ENCODE measurements around the gene CDK15. TPM values are rescaled to one million over a fixed set of nuclear protein-coding genes. Genes with fewer than 3 reads are reported as not detected.

The CDK15 gene
- total RNA-seq, 2 donors from 2014 or later = 0.52 TPM; not detected in 1

GRCh38 chr2:201857326-201857725, 51.0 kb downstream of the CDK15 start:
- intact Hi-C loops (cut with DNase I) = no loop called here
- 85 to 88% methylated on average over 2 of the region's 2 CpGs for WGBS, 2 donors
- Histone ChIP-seq H3K27me3 (no peaks in the 10 kb centered on the region), H3K4me1 (no peaks in the 10 kb centered on the region), H3K9me3 (no peaks in the 10 kb centered on the region), H3K36me3 (replicated peaks in 1 of 2; ENCODE audit: insufficient read depth in 1 of 2, low read depth in 2 of 2) (no peaks in the 10 kb centered on the region), H3K4me3 (no peak overlapping the region), H3K27ac (no peak overlapping the region)
- DNase-seq (no peak), ATAC-seq (no peak)
- TF ChIP-seq, protein P1, sequence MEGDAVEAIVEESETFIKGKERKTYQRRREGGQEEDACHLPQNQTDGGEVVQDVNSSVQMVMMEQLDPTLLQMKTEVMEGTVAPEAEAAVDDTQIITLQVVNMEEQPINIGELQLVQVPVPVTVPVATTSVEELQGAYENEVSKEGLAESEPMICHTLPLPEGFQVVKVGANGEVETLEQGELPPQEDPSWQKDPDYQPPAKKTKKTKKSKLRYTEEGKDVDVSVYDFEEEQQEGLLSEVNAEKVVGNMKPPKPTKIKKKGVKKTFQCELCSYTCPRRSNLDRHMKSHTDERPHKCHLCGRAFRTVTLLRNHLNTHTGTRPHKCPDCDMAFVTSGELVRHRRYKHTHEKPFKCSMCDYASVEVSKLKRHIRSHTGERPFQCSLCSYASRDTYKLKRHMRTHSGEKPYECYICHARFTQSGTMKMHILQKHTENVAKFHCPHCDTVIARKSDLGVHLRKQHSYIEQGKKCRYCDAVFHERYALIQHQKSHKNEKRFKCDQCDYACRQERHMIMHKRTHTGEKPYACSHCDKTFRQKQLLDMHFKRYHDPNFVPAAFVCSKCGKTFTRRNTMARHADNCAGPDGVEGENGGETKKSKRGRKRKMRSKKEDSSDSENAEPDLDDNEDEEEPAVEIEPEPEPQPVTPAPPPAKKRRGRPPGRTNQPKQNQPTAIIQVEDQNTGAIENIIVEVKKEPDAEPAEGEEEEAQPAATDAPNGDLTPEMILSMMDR (IDR thresholded peaks at IDR 0.05) = no peak
- no peak for TF ChIP-seq POLR2A (IDR thresholded peaks at IDR 0.05)

DNA sequence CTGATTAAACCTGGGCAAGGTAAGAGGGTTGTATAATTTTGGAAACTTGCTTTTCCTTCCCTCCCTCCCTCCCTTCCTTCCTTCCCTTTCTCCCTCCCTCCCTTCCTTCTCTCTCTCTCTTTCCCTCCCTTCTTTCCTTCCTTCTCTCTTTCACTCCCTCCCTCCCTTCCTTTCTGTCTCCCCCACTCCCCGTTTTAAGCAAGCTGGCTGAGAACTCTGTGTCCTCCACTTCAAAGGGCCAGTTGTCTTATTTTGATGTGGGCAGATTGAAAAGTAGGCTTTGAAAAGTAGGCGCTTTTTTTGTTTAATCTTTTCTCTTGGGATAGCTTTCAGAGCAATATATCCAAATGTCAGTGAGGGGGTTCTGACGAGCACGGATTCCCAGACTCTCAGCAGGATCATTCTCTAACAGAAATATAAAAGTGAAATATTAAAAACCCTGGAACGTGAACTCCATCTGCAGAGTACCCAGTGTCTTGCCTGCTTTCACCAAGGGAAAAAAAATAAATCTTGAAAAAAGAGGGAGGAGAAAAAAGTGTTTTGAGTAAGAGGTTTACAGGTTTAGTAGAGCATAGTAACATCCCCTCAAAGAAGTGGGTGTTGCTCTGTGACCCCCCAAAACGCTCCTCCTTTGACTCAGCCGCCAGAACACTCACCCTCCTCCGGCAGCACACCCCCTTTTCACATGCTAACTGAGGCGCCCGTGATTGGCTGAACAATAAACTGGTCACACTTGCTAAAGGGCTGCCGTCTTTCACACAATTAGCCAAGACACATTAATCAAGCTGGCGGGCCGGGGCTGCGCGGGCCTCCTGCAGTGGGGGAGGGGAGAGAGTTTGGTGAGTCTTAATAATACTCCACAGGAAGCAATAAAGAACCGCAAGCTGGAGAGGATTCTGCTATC, 52.2 kb downstream of the CDK15 start:
- no peak overlapping the region for H3K27ac ChIP-seq
- H3K36me3 ChIP-seq (replicated peaks in 1 of 2; ENCODE audit: insufficient read depth in 1 of 2, low read depth in 2 of 2) = no peaks in the 10 kb centered on the region
- no peaks in the 10 kb centered on the region for H3K9me3 ChIP-seq
- 4 to 6% methylated on average over 16 of the region's 16 CpGs for WGBS, 2 donors
- H3K4me1 ChIP-seq = no peaks in the 10 kb centered on the region
- H3K27me3 ChIP-seq = no peaks in the 10 kb centered on the region
- ATAC-seq (peak; percentile 33), DNase-seq (peak in 2 of 4 donors; percentile 2 to 22)
- no peak overlapping the region for H3K4me3 ChIP-seq
- no peak for TF ChIP-seq POLR2A (IDR thresholded peaks at IDR 0.05)
- TF ChIP-seq, protein P1 (IDR thresholded peaks at IDR 0.05) = no peak
- intact Hi-C loops (cut with DNase I) = no loop called here

- ATAC-seq (no peak), DNase-seq (no peak)
- no peaks in the 10 kb centered on the region for H3K27me3 ChIP-seq
- no peak overlapping the region for H3K27ac ChIP-seq
- TF ChIP-seq, protein P1 (IDR thresholded peaks at IDR 0.05) = no peak
- TF ChIP-seq POLR2A (IDR thresholded peaks at IDR 0.05) = no peak
- intact Hi-C loops (cut with DNase I) = loop anchor here (5.0 kb wide), 1 partner anchor 322 kb away; no protein-coding TSS in a partner anchor
- H3K4me3 ChIP-seq = no peak overlapping the region
- no peaks in the 10 kb centered on the region for H3K9me3 ChIP-seq
- H3K4me1 ChIP-seq = no peaks in the 10 kb centered on the region
- 79 to 81% methylated on average over 5 of the region's 5 CpGs for WGBS, 2 donors
- no peaks in the 10 kb centered on the region for H3K36me3 ChIP-seq (replicated peaks in 1 of 2; ENCODE audit: insufficient read depth in 1 of 2, low read depth in 2 of 2)
Measured at GRCh38 chr2:201859949-201860348, 53.6 kb downstream of the CDK15 start.

DNA sequence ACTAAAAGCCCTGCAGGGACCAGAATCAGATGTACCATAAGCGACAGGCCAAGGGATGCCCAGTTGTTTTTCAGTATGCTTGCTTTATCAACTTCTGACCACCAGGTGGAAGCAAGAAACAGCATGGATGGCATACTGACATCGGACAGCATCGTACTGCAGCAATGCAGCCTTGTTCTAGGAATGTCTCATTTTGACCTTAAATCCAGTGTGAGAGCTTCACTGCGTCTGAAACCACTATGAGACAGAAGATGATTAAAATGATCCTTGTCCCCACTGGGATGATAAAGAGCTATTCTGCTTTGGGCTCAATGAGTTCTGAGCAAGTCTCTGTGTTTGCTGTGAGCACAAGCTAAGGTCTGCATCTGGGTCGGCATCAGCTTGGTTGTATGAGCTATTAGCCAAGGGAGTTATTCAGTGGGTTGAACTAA, 54.3 kb downstream of the CDK15 start:
- ATAC-seq (peak; percentile 86), DNase-seq (peak; percentile 39 to 67 (median 53))
- Histone ChIP-seq H3K27ac (no peak overlapping the region), H3K36me3 (replicated peaks in 1 of 2; ENCODE audit: insufficient read depth in 1 of 2, low read depth in 2 of 2) (no peaks in the 10 kb centered on the region), H3K27me3 (no peaks in the 10 kb centered on the region), H3K9me3 (no peaks in the 10 kb centered on the region), H3K4me3 (no peak overlapping the region), H3K4me1 (no peaks in the 10 kb centered on the region)
- intact Hi-C loops (cut with DNase I) = loop anchor here (5.0 kb wide), 1 partner anchor 322 kb away; no protein-coding TSS in a partner anchor
- TF ChIP-seq POLR2A (IDR thresholded peaks at IDR 0.05) = no peak
- TF ChIP-seq, protein P1 (IDR thresholded peaks at IDR 0.05) = peak; percentile 64 to 84 (median 76)
- 8 to 14% methylated on average over 5 of the region's 5 CpGs for WGBS, 2 donors

All from body of pancreas (tissue), 4 donors.